Activated T-helper 17 cell treated with anti-CD3 and anti-CD28 coated beads, Interleukin-2, amount 50 U/mL, for 72 hours (primary cell): ENCODE measurements around the gene SPSB4. TPM values are rescaled to one million over a fixed set of nuclear protein-coding genes. Genes with fewer than 3 reads are reported as not detected.

Experiments used
- ATAC-seq: fragments of 150-1000 bp; cut with Tn5 transposase; replicated peaks from 2 replicates; pipeline ENCODE4 v1.10.0; 2021; ENCODE audit warnings: mild to moderate bottlenecking, moderate library complexity
- H3K27ac Mint-ChIP-seq: one replicate; pipeline ENCODE4 v1.8.0; 2022; ENCODE audit warnings: mixed read lengths
- H3K27me3 Mint-ChIP-seq: one replicate; pipeline ENCODE4 v1.8.0; 2022; ENCODE audit warnings: mixed read lengths
- H3K36me3 Mint-ChIP-seq: one replicate; pipeline ENCODE4 v1.8.0; 2022; ENCODE audit warnings: low read depth, mild to moderate bottlenecking, mixed read lengths
- H3K4me1 Mint-ChIP-seq: one replicate; pipeline ENCODE4 v1.8.0; 2022; ENCODE audit warnings: mixed read lengths
- H3K4me3 Mint-ChIP-seq: one replicate; pipeline ENCODE4 v1.8.0; 2022; ENCODE audit warnings: mild to moderate bottlenecking, mixed read lengths
- H3K9me3 Mint-ChIP-seq: one replicate; pipeline ENCODE4 v1.8.0; 2022; ENCODE audit warnings: mixed read lengths
- total RNA-seq, 2 donors: library from RNA; stranded (reverse); gene quantifications; one replicate each; pipeline ENCODE4 v1.2.3, GENCODE V29; 2022

The SPSB4 gene
- total RNA-seq, 2 donors from 2014 or later, result not detected

DNA sequence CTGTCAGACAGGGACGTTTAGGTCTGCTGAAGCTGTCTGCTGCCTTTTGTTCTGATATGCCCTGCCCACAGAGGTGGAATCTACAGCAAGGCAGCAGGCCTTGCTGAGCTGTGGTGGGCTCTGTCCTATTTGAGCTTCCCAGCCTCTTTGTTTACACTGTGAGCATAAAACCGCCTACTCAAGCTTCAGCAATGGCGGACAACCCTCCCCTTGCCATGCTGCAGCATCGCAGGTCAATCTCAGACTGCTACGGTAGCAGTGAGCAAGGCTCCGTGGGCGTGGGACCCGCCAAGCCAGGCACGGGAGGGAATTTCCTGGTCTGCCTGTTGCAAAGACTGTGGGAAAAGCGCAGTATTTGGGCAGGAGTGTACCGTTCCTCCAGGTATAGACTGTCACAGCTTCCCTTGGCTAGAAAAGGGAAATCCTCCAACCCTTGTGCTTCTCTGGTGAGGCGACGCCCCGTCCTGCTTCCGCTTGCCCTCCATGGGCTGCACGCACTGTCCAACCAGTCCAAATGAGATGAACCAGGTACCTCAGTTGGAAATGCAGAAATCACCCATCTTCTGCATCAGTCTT, 71.4 kb downstream of the SPSB4 start:
- no peak overlapping the region for H3K27ac Mint-ChIP-seq
- peaks cover 36% of the 10 kb centered on the region for H3K27me3 Mint-ChIP-seq
- H3K9me3 Mint-ChIP-seq, result no peaks in the 10 kb centered on the region

DNA sequence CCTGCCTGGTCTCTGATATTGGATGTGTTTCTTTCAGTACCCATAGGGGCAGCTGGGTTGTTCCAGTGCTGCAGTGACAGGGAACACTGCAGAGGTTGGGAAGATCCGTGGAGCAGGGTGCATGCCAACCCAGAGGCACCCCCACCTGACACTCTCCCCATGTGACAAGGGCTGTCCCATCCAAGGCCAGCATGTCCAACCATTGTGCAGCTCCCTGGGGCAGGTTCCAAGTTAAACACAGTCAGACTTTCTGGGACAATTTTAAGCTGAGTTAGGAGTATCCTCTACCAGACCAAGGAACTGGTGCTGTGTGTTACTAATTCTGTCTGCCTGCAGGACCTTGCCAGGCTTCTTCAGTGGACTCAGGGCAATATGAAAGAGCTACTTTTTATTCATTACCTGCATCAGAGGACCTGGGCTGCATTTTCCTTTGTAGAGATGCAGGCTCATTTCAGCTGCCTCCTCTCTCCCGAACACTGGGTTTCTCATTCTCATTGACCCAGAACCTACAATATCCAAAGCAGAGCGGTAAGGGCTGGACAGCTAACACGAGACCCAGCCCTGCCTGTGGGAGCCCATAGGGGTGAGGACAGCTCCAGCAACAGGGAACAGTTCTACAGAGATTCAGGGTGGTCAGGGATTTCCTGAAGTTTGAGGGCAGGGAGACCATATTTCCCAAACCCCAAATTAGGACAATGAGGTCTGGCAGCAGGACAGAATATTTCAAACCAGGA, 72.7 kb downstream of the SPSB4 start:
- peaks cover 36% of the 10 kb centered on the region for H3K27me3 Mint-ChIP-seq

More for the DNA sequence above, 71.4 kb downstream of the SPSB4 start:
- Mint-ChIP-seq H3K4me3 (no peak overlapping the region), H3K4me1 (no peaks in the 10 kb centered on the region), H3K36me3 (no peaks in the 10 kb centered on the region)
- ATAC-seq, result no peak

DNA sequence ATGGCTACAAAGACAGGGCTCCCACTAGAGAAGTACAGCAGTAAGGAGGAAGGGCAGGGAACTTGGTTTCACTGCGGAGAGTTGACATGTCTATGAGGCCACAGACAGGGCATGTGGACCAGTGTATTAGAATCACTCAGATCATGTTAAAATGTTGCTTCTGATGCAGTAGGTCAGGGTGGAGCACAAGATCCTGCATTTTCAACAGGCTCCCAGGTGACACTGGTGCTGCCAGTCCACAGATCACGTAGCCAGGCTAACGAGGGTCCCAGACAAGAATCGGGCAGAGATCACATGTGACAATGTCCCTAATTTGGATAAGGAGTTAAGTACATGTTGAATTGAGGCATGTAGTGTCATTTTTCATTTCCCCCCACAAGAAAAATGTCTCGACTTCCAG, 73.6 kb downstream of the SPSB4 start:
- H3K27ac Mint-ChIP-seq, result no peak overlapping the region
- no peak overlapping the region for H3K4me3 Mint-ChIP-seq
- H3K27me3 Mint-ChIP-seq, result peaks cover 36% of the 10 kb centered on the region
- no peaks in the 10 kb centered on the region for H3K4me1 Mint-ChIP-seq
- no peak for ATAC-seq
- H3K36me3 Mint-ChIP-seq, result no peaks in the 10 kb centered on the region
- H3K9me3 Mint-ChIP-seq, result no peaks in the 10 kb centered on the region

More for the DNA sequence above, 72.7 kb downstream of the SPSB4 start:
- no peaks in the 10 kb centered on the region for H3K36me3 Mint-ChIP-seq
- no peaks in the 10 kb centered on the region for H3K9me3 Mint-ChIP-seq
- no peaks in the 10 kb centered on the region for H3K4me1 Mint-ChIP-seq
- no peak overlapping the region for H3K27ac Mint-ChIP-seq
- H3K4me3 Mint-ChIP-seq, result no peak overlapping the region
- ATAC-seq, result no peak

DNA sequence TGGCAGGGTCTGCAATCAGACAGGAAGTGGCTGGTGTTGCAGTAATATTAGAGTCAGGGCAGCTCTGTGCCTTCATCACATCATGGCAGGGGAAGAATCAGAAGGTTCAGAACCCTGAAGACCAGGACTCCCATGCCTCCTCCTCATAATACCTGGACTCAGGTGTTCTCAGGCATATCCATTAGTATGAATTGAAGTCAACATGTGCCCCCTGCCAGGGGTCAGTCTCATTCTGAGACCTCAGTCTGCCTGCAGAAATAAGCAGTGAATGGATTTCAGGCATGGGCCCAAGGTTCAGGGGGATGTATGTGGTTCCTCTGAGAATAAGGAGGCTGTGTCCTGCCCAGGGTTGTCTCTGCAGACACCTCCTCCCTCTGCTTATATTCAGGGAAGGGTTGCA, 74.2 kb downstream of the SPSB4 start:
- no peak overlapping the region for H3K27ac Mint-ChIP-seq

DNA sequence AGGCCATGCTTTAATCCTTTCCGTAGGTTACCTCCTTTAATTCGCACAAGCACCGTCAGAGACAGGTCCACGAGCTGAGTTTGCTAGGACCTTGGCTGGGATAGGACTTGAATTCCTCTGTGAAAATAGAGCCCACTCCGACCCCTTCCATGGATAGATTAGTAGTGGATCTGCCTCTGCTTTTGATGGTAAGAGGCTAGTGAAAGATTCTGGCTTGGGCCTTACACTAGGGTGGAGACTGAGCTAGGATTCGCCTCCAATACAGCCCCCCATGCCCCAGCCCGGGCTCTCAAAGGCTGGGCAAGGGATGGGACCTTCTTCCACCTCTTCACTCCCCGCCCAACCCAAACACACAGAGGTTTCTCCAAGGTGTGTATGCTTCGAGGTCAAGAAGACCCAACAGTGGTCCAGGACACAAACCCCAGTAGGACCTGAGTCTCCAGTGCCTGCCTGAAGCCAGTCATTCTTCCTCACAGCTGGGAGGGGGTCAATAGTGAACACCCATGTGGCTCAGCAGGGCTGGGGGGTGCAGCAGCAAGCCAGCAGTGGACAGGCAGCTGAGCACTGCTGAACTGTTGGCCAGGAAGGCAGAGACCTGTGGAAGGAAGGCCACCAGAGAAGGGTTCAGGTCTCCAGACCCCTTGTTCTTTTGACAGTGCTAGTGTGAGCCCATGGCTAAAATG, 75.7 kb downstream of the SPSB4 start:
- Mint-ChIP-seq H3K4me3 (no peak overlapping the region), H3K4me1 (no peaks in the 10 kb centered on the region), H3K27ac (no peak overlapping the region), H3K27me3 (peaks cover 26% of the 10 kb centered on the region), H3K9me3 (no peaks in the 10 kb centered on the region), H3K36me3 (no peaks in the 10 kb centered on the region)
- no peak for ATAC-seq

More for the DNA sequence above, 74.2 kb downstream of the SPSB4 start:
- no peaks in the 10 kb centered on the region for H3K36me3 Mint-ChIP-seq
- H3K27me3 Mint-ChIP-seq, result peaks cover 30% of the 10 kb centered on the region
- no peak for ATAC-seq
- no peak overlapping the region for H3K4me3 Mint-ChIP-seq
- no peaks in the 10 kb centered on the region for H3K9me3 Mint-ChIP-seq
- no peaks in the 10 kb centered on the region for H3K4me1 Mint-ChIP-seq

DNA sequence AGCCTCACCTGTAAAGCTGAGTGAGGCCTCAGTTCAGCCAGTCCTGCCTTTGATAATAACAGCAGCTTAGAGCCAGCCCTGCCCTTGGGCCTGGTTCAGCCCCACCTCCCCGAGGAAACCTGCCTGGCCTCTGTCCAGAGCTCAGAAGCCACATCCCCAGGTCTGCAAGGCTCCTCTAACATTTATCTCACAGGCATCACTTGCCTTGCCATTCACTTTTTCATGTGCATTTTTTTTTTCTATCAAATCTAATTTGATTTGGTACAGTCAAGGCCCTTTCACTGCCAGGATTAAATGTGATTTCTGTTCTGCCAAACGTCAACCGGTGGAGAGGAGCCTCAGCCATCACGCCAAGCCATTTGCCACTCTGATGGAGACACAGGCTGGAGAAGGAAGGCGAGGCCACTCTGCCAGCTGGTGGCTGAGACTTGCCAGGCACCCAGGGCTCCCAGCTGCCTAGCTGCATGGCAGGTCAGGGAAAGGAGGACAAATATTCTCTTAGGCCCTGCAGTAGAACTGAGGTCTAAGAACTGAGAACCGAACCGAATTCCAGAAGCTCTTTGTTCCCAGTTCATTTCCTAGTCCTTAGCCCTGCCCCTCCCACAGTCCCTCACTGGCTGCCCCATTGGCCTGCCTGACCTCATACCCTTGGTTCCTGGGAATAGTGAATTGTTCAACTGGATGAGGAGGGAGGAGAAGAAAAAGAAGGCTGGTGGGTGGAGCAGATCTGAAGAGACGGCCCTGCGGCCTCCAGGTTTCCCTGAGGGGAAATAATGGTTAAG, 76.4 kb downstream of the SPSB4 start:
- no peaks in the 10 kb centered on the region for H3K9me3 Mint-ChIP-seq
- H3K4me1 Mint-ChIP-seq, result no peaks in the 10 kb centered on the region
- H3K27ac Mint-ChIP-seq, result no peak overlapping the region
- no peak overlapping the region for H3K4me3 Mint-ChIP-seq
- no peak for ATAC-seq
- no peaks in the 10 kb centered on the region for H3K36me3 Mint-ChIP-seq
- H3K27me3 Mint-ChIP-seq, result peaks cover 26% of the 10 kb centered on the region

DNA sequence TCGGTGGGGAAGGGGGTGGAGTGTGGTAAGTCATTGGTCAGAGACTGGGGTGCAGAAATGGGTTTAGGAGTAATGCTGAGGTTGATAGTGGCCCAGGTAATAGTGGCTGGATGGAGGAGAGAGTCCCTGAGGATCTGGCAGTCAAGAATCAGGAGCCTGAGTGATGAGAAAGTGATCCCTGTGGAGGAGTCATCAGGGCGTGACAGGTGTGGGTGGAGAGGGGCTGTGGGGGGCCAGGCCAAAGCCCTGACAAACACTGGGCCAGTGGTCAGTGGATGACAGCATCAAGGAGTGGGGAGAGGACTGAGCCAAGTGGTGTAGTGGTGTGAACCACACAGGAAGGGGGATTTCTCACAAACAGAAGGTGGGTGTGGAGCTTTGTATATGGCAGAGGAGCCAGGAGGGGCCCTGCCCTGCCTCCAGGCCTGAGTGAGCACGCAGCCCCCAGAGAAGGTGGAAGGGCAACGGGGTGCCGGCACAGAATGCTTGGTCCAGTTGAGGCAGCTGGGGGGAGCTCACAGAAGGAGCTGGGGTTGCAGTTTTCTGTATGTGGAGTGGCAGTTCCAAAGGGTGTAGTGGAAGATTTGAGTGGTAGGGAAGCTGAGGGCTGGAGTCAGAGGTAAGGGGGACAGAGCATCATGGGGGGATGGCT, 77.1 kb downstream of the SPSB4 start:
- Mint-ChIP-seq H3K36me3 (no peaks in the 10 kb centered on the region), H3K9me3 (no peaks in the 10 kb centered on the region), H3K27me3 (peaks cover 21% of the 10 kb centered on the region), H3K27ac (no peak overlapping the region), H3K4me1 (no peaks in the 10 kb centered on the region), H3K4me3 (no peak overlapping the region)
- ATAC-seq, result no peak

DNA sequence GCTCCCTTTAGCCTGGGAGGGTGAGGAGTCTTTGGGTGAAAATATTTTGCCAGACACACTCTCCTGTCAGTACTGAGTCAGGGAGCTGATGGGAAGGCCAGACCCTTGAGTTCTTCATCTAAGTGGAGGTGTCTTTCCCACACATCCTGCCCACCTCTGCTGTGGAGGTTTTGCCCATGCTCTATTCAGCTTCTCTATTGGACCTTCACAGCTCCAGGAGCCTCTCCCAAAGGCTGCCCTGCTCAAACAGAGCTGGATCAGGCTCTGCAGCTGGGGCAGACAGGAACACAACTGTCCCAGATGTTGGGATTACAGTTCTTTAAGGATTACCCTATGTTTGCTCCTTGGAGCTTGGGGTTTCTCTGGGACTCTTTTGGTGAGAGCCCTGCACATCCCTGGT, 77.9 kb downstream of the SPSB4 start:
- ATAC-seq, result no peak
- no peak overlapping the region for H3K4me3 Mint-ChIP-seq
- no peaks in the 10 kb centered on the region for H3K36me3 Mint-ChIP-seq
- H3K9me3 Mint-ChIP-seq, result no peaks in the 10 kb centered on the region
- peaks cover 17% of the 10 kb centered on the region for H3K27me3 Mint-ChIP-seq
- no peak overlapping the region for H3K27ac Mint-ChIP-seq
- no peaks in the 10 kb centered on the region for H3K4me1 Mint-ChIP-seq

DNA sequence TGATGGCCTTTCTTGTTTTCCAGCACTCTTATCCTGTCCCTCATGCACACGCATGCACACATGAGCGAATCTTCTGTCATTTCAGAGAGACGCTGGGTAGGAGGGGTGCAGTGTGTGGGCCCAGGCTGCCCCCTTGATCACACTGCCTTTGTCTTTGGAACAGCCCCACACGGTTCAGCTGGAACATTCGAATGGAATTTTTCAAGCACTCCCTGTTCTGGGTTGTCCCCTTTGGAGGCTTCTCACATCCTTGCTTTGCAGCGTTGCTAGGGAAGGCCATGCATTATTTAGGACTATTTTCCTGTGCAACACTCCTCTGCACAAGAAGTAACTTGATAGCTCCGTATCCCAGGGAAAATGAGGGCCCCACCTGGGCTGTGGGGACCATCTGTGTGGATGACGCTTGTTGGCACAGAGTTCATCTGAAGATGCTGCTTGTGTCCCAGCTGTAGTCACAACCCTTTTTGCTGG, 78.4 kb downstream of the SPSB4 start:
- Mint-ChIP-seq H3K4me1 (no peaks in the 10 kb centered on the region), H3K4me3 (no peak overlapping the region), H3K27ac (no peak overlapping the region), H3K36me3 (no peaks in the 10 kb centered on the region), H3K9me3 (no peaks in the 10 kb centered on the region), H3K27me3 (peaks cover 12% of the 10 kb centered on the region)
- no peak for ATAC-seq

DNA sequence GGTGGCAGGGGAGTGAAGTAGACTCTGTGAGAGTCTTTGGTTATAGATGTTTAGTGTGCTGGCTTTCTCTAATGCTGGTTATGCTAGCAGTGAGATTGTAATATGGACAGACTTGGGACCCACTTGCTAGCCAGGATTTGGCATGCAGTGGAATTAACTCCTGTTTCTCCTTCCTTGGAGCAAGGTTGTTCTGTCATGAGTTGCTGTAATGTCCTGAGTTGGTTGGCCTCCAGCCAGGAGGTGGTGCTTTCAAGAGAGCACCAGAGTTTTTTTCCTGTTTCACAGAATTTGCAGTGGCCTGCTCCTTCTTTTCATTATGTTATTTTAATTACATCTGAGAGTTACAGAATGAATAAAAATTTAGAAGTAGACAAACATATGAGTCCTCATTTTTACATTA, 92.4 kb downstream of the SPSB4 start:
- Mint-ChIP-seq H3K4me1 (no peaks in the 10 kb centered on the region), H3K27ac (no peak overlapping the region), H3K9me3 (peaks cover 17% of the 10 kb centered on the region), H3K4me3 (no peak overlapping the region), H3K27me3 (peaks cover 30% of the 10 kb centered on the region), H3K36me3 (no peaks in the 10 kb centered on the region)
- no peak for ATAC-seq

DNA sequence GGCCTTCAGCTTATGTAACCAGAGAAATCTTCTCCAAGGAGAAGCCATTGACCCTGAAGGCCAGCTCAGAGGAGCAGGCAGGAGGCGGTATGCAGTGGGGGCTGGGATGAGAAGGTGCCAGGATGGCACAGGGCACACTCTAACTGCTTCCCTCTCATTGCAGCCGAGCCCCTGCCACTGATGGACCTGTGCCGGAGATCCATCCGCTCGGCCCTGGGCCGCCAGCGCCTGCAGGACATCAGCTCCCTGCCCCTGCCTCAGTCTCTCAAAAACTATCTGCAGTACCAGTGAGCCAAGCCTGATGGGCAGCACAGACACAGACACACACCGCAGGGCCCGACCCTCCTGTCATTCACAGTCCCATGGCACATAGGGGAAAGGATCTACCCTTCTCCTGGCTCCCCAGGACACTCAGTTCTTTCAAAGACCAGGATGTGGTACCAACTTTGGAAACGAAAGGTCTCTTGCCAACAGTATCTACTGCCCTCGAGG, 95.9 kb downstream of the SPSB4 start:
- no peaks in the 10 kb centered on the region for H3K4me1 Mint-ChIP-seq
- H3K27ac Mint-ChIP-seq, result no peak overlapping the region
- peaks cover 39% of the 10 kb centered on the region for H3K27me3 Mint-ChIP-seq
- no peaks in the 10 kb centered on the region for H3K36me3 Mint-ChIP-seq
- peaks cover 14% of the 10 kb centered on the region for H3K9me3 Mint-ChIP-seq
- ATAC-seq, result no peak
- H3K4me3 Mint-ChIP-seq, result no peak overlapping the region

DNA sequence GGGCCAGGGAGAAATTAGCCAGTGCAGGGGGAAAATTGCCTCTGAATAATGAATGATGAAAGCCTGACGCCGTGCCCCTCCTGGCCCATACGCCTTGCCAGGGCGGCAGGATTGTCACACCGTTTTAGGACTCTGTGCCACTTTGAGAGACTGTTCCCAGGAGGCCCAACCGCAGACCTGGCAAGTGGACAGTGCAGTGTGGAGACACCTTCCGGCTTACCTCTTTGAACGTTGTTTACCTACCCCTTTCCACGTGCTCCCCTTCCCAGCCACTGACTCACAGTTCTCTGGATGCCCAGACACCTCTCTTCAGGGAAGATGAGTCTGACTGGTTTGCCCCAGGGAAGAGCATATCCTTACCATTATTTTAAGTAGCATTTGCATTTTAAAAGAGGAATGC, 96.5 kb downstream of the SPSB4 start:
- no peak for ATAC-seq

DNA sequence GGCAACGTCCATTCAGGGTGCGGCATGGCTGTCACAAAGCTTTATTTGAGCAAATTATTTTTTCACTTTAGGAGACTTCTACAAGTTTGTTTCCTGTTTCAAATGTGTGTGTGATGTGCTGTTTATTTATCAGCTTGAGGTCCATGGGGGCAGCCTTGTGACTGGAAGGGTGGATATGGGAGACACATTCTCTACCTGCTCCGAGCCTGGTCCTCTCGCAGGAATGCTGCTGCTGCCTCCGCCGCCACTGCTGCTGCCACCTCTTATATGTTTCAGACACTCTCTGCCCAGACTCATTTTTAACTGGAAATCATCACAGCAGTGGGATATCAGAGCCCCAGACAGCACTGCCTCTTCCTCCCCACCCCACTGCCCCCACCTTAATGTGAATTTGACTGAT, 97.0 kb downstream of the SPSB4 start:
- no peak for ATAC-seq
- Mint-ChIP-seq H3K4me1 (no peaks in the 10 kb centered on the region), H3K4me3 (no peak overlapping the region), H3K36me3 (no peaks in the 10 kb centered on the region), H3K27me3 (peaks cover 34% of the 10 kb centered on the region), H3K9me3 (peaks cover 6% of the 10 kb centered on the region), H3K27ac (no peak overlapping the region)

More for the DNA sequence above, 96.5 kb downstream of the SPSB4 start:
- Mint-ChIP-seq H3K4me3 (no peak overlapping the region), H3K27me3 (peaks cover 38% of the 10 kb centered on the region), H3K9me3 (peaks cover 8% of the 10 kb centered on the region), H3K4me1 (no peaks in the 10 kb centered on the region), H3K27ac (no peak overlapping the region), H3K36me3 (no peaks in the 10 kb centered on the region)

DNA sequence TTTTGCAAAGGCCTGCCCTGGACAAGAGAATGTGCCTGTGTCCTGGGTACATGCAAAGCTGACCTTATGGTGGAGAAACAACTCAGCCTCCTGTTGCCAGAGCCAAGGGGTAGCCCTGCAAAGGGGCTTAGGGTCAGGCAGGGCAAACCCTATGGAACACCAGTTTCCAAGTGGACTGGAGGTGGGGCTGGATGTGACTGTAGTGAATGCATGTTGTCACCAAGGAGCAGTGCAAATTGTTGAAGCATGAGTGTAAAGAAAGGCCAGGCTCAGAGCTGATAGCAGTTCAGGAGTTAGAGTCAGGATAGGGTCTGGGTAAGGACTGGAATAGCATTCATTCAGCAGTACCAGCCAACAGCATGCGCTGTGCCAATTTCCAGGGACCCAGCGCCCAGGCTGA, 97.6 kb downstream of the SPSB4 start:
- Mint-ChIP-seq H3K9me3 (peaks cover 5% of the 10 kb centered on the region), H3K4me3 (no peak overlapping the region), H3K27ac (no peak overlapping the region), H3K27me3 (peaks cover 33% of the 10 kb centered on the region), H3K4me1 (no peaks in the 10 kb centered on the region), H3K36me3 (no peaks in the 10 kb centered on the region)
- ATAC-seq, result no peak
